NCI-H226 (cell line): ENCODE results near the gene RHBDL2.
"Not testable (repeated sequence)": the region's sequence is repeated elsewhere in the genome, so short reads cannot be mapped to it uniquely, and the experiment has no call there.

Experiments used
- DNase-seq: peaks from one replicate; pipeline ENCODE4 v3.0.0-alpha.2; 2015

The RHBDL2 gene

DNA sequence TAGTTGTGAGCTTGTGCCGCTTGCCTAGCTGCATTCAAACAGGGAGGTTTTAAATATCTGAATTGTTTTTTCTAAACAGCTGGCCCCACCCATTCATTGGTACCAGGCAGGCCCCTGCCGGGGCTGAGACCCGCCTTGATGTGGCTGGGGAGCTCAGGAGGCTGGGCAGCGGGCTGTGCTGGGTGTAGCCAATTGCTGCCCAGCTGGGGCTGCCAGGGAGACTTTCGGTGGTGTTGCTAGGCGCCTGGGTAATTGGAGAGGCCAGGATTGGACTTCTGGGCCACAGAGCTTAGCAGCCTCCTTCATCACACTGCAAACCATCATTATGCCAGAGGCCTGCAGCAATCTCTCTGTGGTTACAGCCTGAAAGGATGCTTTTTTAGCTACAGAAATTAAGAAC is 12.2 kb downstream of the RHBDL2 start:
- DNase-seq, result peak; percentile 26

GRCh38 chr1:38929054-38929453 is 12.6 kb downstream of the RHBDL2 start:
- no peak for DNase-seq

GRCh38 chr1:38926091-38926490 is 15.5 kb downstream of the RHBDL2 start:
- DNase-seq, result no peak

- DNase-seq, result no peak
Measured at GRCh38 chr1:38925391-38925790, 16.2 kb downstream of the RHBDL2 start.

DNA sequence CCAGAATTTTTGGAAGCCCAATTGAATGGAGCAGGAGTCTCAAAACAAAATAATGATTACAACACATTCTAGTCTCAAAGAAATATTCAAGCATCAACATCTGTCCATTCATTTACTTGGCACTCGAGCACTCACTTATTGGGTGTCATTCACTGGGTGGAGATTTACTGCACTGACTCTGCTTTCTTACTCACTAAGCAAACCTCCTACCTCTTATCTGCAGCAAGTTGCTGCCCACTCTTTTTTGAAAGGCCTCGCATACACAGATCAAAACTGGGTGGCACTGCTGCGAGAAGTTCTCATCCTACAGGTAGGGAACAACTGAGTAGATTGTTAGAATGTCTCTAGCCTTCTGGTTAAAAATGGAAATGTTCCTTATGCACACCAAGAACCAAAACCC is 18.0 kb downstream of the RHBDL2 start:
- DNase-seq, result peak; percentile 5

- DNase-seq, result no peak
Measured at GRCh38 chr1:38919130-38919529, 22.5 kb downstream of the RHBDL2 start.

DNA sequence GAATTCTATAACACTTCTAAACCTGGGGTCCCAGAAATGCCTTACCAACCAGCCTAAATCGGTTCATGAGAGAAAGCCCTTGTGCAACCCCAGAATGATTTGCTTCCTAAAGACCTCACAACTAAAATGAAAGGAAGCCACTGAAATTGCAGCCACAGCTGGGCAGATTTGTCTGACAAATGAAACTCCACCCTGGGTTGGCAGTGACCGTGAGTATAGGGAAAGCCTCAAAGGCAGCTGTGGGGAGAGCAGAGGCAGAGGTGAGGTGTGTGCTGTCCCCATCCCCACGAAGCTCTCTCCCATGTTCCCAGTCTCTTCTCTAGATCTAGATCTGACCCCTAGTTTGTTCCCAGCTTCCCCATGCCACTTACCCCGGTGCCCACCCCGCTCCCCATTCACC is 23.1 kb downstream of the RHBDL2 start:
- DNase-seq, result no peak

DNA sequence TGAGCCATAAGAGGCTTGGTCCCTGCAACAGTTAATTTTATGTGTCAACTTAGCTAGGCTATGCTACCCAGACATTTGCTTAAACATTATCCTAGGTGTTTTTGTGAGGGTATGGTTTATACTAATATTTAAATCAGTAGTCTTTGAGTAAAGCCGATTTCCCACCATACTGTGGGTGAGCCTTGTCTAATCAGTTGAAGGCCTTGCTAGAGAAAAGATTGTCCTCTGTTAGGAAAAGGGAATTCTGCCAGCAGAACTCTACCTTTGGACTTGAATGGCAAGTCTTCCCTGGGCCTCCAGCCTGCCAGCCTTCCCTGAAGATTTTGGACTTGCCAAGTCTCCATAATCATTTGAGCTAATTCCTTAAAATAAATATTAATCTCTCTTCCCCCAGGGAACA is 23.9 kb downstream of the RHBDL2 start:
- DNase-seq, result no peak

- DNase-seq, result no peak
Measured at GRCh38 chr1:38917337-38917736, 24.3 kb downstream of the RHBDL2 start.

- peak; percentile 14 for DNase-seq
Measured at GRCh38 chr1:38915352-38915948, 26.2 kb downstream of the RHBDL2 start.

GRCh38 chr1:38914908-38915307 is 26.7 kb downstream of the RHBDL2 start:
- not testable (repeated sequence) for DNase-seq

DNA sequence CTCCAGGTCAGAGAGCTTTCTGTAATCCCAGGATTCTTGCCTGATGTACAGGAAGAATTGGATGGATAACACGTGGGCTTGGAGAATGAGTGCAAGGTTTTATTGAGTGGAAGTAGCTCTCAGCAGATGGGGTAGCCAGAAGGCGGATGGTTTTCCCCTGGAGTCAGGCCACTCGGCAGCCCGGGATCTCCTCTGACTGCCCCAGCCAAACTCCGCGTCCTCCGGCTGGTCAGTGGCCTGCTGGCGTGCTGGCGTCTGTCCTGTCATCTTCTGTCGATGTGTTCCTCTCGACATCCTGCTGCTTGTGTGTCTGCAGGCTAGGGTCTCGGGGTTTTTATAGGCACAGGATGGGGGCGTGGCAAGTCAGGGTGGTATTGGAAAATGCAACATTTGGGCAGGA is 32.8 kb downstream of the RHBDL2 start:
- DNase-seq, result no peak

- DNase-seq, result no peak
Measured at GRCh38 chr1:38905985-38906384, 35.6 kb downstream of the RHBDL2 start.

GRCh38 chr1:38899560-38899959 is 42.1 kb downstream of the RHBDL2 start:
- no peak for DNase-seq

DNA sequence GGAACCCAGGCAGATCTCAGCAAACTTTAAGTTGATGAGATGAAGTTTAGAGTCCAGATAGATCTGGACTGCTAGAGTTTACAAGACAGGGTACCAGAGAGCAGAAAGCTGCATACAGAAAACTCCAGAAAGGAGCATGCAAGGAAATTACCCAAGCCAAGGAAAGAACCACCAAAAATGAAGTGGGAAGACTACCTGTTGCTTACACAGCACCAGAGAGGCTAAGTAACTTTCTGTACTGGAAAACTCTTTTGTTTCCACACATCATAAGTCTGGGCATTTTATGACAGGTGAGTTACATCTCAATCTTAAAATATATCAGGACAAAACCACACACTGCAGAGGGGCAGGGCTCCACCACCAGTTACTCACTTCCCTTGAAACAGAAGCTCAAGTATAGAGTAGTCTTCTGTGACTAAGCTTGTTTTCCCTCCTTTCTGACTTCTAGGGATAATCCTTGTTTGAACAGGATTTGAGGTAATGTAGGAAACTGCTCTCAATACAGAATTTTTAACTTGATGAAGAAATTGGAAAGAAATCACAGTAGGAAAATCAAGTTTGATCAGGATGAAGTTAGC is 42.9 kb downstream of the RHBDL2 start:
- peak; percentile 12 for DNase-seq

DNA sequence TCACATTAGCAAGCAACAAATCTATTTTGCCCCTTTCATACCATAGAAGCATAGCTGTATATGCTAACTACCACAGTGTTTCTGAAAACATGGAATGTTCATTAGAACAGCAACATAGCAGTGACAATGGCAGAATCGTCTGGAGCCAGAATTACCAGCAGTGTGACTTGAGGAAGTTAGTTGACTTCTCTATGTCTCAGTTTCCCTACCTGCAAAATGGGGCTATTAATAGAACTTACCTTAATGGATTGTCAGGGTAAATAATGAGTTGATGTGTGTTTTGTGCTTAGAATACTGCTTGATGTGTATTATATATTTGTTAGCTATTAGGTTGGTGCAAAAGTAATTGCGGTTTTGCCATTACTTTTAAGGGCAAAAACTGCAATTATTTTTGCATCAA is 45.5 kb downstream of the RHBDL2 start:
- no peak for DNase-seq

DNA sequence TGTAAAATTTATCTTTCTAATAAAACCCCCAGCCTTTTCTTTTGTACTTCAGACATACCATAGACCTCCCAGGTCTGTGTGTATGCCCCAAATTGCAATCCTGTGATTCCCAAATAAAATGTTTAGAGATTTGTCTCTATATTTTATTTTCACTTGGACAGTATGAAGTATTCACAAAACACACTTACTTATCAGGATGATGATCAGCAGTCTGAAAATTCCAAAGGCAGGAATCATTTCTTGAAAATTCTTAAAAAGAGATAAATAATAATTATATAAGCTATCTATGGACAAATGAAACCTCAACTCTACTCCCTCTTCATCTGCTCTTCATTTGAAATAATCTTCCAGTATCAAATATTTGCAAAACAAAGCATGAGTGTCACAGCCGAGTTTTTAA is 48.7 kb downstream of the RHBDL2 start:
- DNase-seq, result no peak

- no peak for DNase-seq
Measured at GRCh38 chr1:38891753-38892152, 49.9 kb downstream of the RHBDL2 start.

DNA sequence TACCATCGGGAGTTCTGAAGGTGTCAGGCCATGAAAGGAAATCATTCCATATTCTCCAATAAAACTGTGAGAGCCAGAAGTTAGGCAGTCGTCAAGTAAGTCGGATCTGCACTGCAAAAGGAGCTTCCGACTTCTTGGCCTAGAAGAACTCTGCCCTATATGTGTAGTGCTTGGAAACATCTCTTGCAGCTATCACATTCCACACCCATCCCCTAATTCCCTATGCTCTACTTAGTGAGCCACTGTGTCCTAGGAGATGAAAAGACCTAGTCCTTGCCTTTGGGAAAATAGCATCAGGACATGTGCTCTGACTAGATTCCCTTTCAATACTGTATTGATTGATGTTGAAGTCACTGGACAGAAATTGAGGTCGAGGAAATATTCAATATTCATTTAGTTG is 52.0 kb downstream of the RHBDL2 start:
- DNase-seq, result no peak

DNA sequence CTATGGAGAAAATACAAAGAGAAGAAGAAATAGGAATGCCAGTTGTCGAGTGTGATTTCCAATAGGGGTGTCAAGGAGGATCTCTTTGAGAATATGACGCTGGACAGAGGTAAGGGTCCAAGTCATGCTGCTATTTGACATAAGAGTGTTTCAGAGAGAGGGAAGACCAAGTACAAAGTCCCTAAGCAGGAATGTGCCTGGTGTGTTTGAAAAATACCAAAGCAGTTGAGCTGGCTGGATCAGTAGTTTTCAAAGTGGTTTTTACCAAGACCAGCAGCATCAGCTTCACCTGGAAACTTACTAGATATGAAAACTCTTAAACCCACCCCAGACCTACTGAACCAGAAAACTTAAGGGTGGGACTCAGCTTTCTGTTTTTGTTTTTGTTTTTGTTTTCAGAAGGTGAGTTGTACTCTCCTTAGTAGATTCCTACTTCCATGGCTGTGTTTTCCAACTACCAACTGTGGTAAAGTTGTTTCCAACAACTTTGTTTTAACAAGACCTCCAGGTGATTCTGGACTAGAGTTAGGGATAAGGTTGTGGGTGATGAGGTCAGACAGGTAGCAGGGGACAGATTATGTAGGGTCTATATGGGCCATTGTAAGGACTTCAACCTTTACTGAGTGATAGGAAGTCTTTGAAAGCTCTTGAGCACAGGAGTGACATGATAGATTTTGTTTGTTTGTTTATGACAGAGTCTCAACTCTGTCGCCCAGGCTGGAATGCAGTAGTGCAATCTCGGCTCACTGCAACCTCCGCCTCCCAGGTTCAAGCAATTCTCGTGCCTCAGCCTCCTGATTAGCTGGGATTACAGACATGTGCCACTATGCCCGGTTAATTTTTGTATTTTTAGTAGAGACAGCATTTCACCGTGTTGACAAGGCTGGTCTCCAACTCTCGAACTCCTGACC is 53.0 kb downstream of the RHBDL2 start:
- DNase-seq, result no peak

- DNase-seq, result no peak
Measured at GRCh38 chr1:38885092-38885491, 56.5 kb downstream of the RHBDL2 start.

DNA sequence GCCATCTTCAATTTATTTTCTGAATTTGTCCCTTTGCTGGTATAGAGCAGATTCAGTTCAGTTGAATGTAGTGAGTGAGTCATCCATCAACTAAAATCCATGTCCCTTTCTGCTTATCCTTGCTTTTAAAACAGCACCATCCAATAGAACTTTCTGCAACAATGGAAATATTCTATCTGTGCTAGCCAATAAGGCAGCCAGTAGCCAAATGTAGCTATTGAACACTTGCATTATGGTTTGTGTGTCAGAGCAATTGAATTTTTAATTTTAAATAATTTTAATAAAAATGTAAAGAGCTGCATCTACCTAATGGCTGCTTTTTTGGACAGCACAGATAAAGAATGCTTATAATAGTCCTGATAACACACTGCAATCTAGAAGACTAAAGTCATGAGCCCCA is 60.1 kb downstream of the RHBDL2 start, which contains the start of gene GJA9:
Gene GJA9, minus strand, starts transcription at position 101 of the 400 bp plus-strand sequence. CDS start 5,489 bp downstream, outside the sequence.
- DNase-seq, result no peak

- DNase-seq, result no peak
Measured at GRCh38 chr1:38875811-38876210, 65.8 kb downstream of the RHBDL2 start.
